Ectodermal cell (in vitro differentiated cells): Measurements from ENCODE around the gene SCGB1C1.

Experiments
- H3K27ac ChIP-seq: 2 replicates; pipeline ENCODE4 v1.7.0; 2013; ENCODE audit warnings: mild to moderate bottlenecking, low read depth, low read length; ENCODE audit not compliant: insufficient read depth, poor library complexity, severe bottlenecking
- H3K27me3 ChIP-seq: 2 replicates; pipeline ENCODE4 v1.7.0; 2013; ENCODE audit warnings: mild to moderate bottlenecking, low read length; ENCODE audit not compliant: insufficient read depth, control insufficient read depth, poor library complexity, severe bottlenecking
- H3K36me3 ChIP-seq: one replicate; pipeline ENCODE4 v1.7.0; 2013; ENCODE audit warnings: low read length; ENCODE audit not compliant: control insufficient read depth, insufficient read depth
- H3K4me1 ChIP-seq: one replicate; pipeline ENCODE4 v1.7.0; 2013; ENCODE audit warnings: low read length; ENCODE audit not compliant: control insufficient read depth, insufficient read depth
- H3K4me3 ChIP-seq: 2 replicates; pipeline ENCODE4 v1.7.0; 2013; ENCODE audit warnings: low read depth, low read length, control low read depth; ENCODE audit not compliant: insufficient read depth
- H3K9me3 ChIP-seq: 2 replicates; pipeline ENCODE4 v1.7.0; 2013; ENCODE audit warnings: mild to moderate bottlenecking, low read length, moderate library complexity; ENCODE audit not compliant: control insufficient read depth
- WGBS, 2 experiments: methylation state at CpG; one replicate each; pipeline ENCODE4 v1.1.7; 2013; ENCODE audit warnings: missing lambda C conversion rate in 2 of 2; 5-methylcytosine and 5-hydroxymethylcytosine counted together

The SCGB1C1 gene

DNA sequence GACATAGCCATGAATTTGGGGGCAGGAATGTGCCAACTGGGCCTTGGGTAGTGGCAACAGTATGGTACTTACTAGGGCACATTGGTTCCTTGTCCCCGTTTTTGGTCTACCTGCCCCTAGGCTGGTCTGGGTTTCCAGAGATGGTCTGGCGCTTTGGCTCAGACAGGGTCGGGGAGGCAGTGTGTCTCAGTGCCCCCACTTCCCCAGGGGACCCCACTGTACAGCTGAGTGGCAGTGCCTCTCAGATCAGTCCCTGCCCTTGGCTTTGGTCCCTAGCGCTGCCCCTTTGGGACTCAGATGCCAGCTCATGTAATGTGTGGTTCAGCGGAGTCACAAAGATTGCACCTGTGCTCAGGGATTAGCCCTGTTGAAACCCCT lies 17.9 kb downstream of the SCGB1C1 start:
- Histone ChIP-seq H3K4me3 (no peak overlapping the region), H3K4me1 (peaks cover 7% of the 10 kb centered on the region), H3K27ac (no peak overlapping the region), H3K27me3 (no peaks in the 10 kb centered on the region), H3K9me3 (no peaks in the 10 kb centered on the region), H3K36me3 (peaks cover 36% of the 10 kb centered on the region)
- WGBS, 2 experiments = 95 to 96% methylated on average over 5 of the region's 5 CpGs

GRCh38 chr11:211295-211694 lies 18.4 kb downstream of the SCGB1C1 start:
- WGBS, 2 experiments = 92 to 93% methylated on average over 5 of the region's 5 CpGs
- H3K36me3 ChIP-seq = peaks cover 36% of the 10 kb centered on the region

GRCh38 chr11:211741-212140 lies 18.9 kb downstream of the SCGB1C1 start:
- Histone ChIP-seq H3K9me3 (no peaks in the 10 kb centered on the region), H3K27ac (no peak overlapping the region), H3K36me3 (peaks cover 36% of the 10 kb centered on the region), H3K4me1 (peaks cover 7% of the 10 kb centered on the region), H3K27me3 (no peaks in the 10 kb centered on the region), H3K4me3 (no peak overlapping the region)
- WGBS, 2 experiments = 91 to 92% methylated on average over 9 of the region's 9 CpGs

More at GRCh38 chr11:211295-211694, 18.4 kb downstream of the SCGB1C1 start:
- H3K27me3 ChIP-seq = no peaks in the 10 kb centered on the region
- H3K27ac ChIP-seq = no peak overlapping the region
- H3K4me3 ChIP-seq = no peak overlapping the region
- peaks cover 7% of the 10 kb centered on the region for H3K4me1 ChIP-seq
- H3K9me3 ChIP-seq = no peaks in the 10 kb centered on the region

DNA sequence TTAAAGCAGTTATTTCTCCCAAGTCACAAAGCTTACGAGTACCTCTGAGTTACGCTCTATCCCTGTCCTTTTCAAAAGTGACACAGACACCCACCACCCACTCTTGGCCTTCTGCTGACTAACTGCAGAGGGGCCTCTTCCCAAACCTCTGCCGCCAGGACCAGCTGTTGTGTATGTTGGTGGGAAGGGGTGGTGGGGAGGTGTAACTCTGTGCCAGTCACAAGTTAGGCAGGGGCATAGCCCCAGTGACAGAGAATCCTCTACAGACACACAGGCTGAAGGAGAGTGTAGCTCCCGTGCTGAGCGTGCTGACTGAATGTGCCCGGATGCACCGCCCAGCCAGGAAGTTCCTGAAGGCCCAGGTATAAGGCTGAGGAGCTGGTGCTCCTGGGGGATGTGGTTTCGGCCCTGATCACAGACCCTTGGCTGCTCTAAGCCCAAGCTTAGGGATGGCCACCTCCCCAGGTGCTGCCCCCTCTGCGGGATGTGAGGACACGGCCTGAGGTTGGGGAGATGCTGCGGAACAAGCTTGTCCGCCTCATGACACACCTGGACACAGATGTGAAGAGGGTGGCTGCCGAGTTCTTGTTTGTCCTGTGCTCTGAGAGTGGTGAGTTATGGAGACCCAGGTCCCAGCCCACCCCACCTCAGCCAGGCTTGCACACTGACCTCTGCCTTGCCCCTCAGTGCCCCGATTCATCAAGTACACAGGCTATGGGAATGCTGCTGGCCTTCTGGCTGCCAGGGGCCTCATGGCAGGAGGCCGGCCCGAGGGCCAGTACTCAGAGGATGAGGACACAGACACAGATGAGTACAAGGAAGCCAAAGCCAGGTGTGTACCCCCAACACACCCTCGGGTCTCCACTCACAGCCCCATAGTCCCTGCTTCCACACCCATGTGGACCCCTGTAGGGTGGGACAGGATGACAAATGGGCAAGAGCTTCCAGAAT lies 19.5 kb downstream of the SCGB1C1 start:
- Histone ChIP-seq H3K4me3 (no peak overlapping the region), H3K36me3 (peaks cover 36% of the 10 kb centered on the region), H3K9me3 (no peaks in the 10 kb centered on the region), H3K27ac (no peak overlapping the region), H3K4me1 (peaks cover 7% of the 10 kb centered on the region), H3K27me3 (no peaks in the 10 kb centered on the region)
- WGBS, 2 experiments = 95% methylated on average over 17 of the region's 17 CpGs

DNA sequence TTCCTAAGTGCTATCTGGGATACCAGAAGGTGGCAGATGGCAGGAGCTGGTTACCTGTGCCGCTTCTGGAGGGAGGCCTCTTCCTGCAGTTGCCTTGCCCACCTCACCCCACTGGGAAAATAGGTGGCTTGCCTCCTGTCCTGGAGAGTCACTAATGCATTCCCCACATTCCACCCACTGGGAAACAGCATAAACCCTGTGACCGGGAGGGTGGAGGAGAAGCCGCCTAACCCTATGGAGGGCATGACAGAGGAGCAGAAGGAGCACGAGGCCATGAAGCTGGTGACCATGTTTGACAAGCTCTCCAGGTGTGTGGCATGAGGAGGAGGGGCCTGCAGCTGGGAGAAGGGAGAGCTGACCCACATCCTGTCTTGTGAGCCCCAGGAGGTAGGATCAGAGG lies 20.2 kb downstream of the SCGB1C1 start:
- no peaks in the 10 kb centered on the region for H3K9me3 ChIP-seq
- no peaks in the 10 kb centered on the region for H3K27me3 ChIP-seq
- peaks cover 7% of the 10 kb centered on the region for H3K4me1 ChIP-seq
- H3K36me3 ChIP-seq = peaks cover 36% of the 10 kb centered on the region
- no peak overlapping the region for H3K4me3 ChIP-seq
- no peak overlapping the region for H3K27ac ChIP-seq
- 91 to 95% methylated on average over 4 of the region's 4 CpGs for WGBS, 2 experiments

- Histone ChIP-seq H3K27ac (no peak overlapping the region), H3K27me3 (no peaks in the 10 kb centered on the region), H3K4me3 (no peak overlapping the region), H3K4me1 (peaks cover 7% of the 10 kb centered on the region), H3K9me3 (no peaks in the 10 kb centered on the region), H3K36me3 (peaks cover 36% of the 10 kb centered on the region)
- 90 to 92% methylated on average over 7 of the region's 7 CpGs for WGBS, 2 experiments
Observed at GRCh38 chr11:214083-214482, 21.2 kb downstream of the SCGB1C1 start.

- Histone ChIP-seq H3K9me3 (no peaks in the 10 kb centered on the region), H3K36me3 (peaks cover 32% of the 10 kb centered on the region), H3K4me3 (no peak overlapping the region), H3K27ac (no peak overlapping the region), H3K4me1 (no peaks in the 10 kb centered on the region), H3K27me3 (no peaks in the 10 kb centered on the region)
- 92 to 94% methylated on average over 4 of the region's 4 CpGs for WGBS, 2 experiments
Observed at GRCh38 chr11:215581-216037, 22.7 kb downstream of the SCGB1C1 start.

- Histone ChIP-seq H3K36me3 (peaks cover 25% of the 10 kb centered on the region), H3K4me3 (no peak overlapping the region), H3K27ac (peak overlapping the region; percentile 2), H3K27me3 (no peaks in the 10 kb centered on the region), H3K4me1 (no peaks in the 10 kb centered on the region), H3K9me3 (no peaks in the 10 kb centered on the region)
- 95 to 96% methylated on average over 11 of the region's 11 CpGs for WGBS, 2 experiments
Observed at GRCh38 chr11:216081-216974, 23.4 kb downstream of the SCGB1C1 start.

DNA sequence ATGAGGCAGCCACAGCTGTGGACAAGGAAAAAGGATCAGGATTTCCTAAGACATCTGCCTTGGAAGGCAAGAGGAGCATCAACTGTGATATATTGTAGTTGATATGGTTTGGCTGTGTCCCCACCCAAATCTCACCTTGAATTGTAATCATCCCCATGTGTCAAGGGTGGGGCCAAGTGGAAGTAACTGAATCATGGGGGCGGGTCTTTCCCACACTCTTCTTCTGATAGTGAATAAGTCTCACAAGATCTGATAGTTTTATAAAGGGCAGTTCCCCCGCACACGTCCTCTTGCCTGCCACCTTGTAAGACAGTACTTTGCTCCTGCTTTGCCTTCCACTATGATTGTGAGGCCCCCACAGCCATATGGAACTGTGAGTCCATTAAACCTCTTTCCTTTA lies 24.8 kb downstream of the SCGB1C1 start:
- 90 to 94% methylated on average over 3 of the region's 3 CpGs for WGBS, 2 experiments
- H3K27me3 ChIP-seq = no peaks in the 10 kb centered on the region
- no peaks in the 10 kb centered on the region for H3K4me1 ChIP-seq
- no peak overlapping the region for H3K4me3 ChIP-seq
- no peaks in the 10 kb centered on the region for H3K9me3 ChIP-seq
- no peak overlapping the region for H3K27ac ChIP-seq
- H3K36me3 ChIP-seq = peaks cover 12% of the 10 kb centered on the region
